PFSK-1 (cell line): ENCODE data around the gene MAGI2.

Experiments used
- POLR2AphosphoS5 ChIP-seq: IDR thresholded peaks from 2 replicates; pipeline ENCODE4 v1.6.1; 2012; ENCODE audit warnings: low read depth, mild to moderate bottlenecking, control low read depth, low read length, moderate library complexity
- SIN3A ChIP-seq: IDR thresholded peaks from 2 replicates; pipeline ENCODE4 v1.6.1; 2012; ENCODE audit warnings: mild to moderate bottlenecking, low read length, moderate library complexity, borderline replicate concordance; ENCODE audit not compliant: insufficient read depth
- TAF1 ChIP-seq: IDR thresholded peaks from 2 replicates; pipeline ENCODE4 v1.6.1; 2012; ENCODE audit warnings: low read length, control low read depth, borderline replicate concordance; ENCODE audit not compliant: insufficient read depth
- TF ChIP-seq, protein P1 (sequence below), 2 experiments: IDR thresholded peaks; 2 replicates each; pipeline versions ENCODE4 v1.6.1 to v1.8.0; 2011 to 2012; ENCODE audit warnings: low read depth in 2 of 2, low read length in 2 of 2, control low read depth in 1 of 2, inconsistent platforms in 1 of 2, mild to moderate bottlenecking in 1 of 2, moderate library complexity in 1 of 2; ENCODE audit not compliant: insufficient read depth in 1 of 2

DNA sequence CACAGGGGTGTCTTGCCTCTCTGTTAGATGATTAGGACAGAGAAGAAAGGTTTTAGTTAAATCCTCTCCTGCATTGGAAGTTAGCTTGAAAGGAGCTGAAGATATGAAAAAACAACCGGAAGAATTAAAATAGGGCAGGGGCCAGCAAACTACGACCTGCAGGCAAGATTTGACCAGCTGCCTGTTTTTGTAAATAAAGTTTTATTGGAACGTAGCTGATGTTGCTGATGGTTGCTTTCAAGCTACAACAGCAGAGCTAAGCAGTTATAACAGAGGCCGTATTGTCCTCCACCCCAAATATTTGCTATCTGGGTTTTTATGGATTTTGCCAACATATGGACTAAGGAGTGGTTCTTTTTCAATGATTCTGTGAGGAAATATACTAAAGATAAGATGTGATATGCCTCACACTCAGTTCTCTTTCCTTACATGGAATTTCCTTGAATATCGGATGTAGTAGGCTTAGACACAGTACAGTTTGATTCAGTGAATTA, 1086.1 kb downstream of the MAGI2 start:
- TF ChIP-seq POLR2AphosphoS5 (no peak), TAF1 (no peak), SIN3A (no peak)
- TF ChIP-seq, protein P1, sequence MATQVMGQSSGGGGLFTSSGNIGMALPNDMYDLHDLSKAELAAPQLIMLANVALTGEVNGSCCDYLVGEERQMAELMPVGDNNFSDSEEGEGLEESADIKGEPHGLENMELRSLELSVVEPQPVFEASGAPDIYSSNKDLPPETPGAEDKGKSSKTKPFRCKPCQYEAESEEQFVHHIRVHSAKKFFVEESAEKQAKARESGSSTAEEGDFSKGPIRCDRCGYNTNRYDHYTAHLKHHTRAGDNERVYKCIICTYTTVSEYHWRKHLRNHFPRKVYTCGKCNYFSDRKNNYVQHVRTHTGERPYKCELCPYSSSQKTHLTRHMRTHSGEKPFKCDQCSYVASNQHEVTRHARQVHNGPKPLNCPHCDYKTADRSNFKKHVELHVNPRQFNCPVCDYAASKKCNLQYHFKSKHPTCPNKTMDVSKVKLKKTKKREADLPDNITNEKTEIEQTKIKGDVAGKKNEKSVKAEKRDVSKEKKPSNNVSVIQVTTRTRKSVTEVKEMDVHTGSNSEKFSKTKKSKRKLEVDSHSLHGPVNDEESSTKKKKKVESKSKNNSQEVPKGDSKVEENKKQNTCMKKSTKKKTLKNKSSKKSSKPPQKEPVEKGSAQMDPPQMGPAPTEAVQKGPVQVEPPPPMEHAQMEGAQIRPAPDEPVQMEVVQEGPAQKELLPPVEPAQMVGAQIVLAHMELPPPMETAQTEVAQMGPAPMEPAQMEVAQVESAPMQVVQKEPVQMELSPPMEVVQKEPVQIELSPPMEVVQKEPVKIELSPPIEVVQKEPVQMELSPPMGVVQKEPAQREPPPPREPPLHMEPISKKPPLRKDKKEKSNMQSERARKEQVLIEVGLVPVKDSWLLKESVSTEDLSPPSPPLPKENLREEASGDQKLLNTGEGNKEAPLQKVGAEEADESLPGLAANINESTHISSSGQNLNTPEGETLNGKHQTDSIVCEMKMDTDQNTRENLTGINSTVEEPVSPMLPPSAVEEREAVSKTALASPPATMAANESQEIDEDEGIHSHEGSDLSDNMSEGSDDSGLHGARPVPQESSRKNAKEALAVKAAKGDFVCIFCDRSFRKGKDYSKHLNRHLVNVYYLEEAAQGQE (IDR thresholded peaks at IDR 0.05; ENCODE audit: insufficient read depth in 1 of 2, low read depth in 2 of 2, low read length in 2 of 2) = no peak
